Measurements from ENCODE around the gene CPA4.

The CPA4 gene

DNA sequence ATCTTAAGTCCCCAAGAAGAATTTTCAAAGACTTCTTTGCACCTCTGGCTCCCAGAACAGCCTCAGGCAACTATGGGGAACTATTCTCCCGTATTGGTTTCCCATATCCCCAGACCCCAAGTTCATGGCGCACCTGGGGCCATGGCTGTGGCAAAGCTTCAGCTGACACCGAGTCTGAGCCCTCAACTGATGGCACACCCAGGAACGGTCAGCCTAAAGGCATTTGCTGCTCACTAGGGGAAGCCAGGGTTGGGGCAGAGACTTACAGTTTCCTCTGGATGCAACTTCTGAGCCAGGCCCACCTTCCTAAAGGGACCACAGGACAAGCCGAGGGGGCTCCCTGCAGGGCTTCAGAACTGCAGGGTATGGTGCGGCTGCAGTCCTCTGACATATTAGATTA is 73.6 kb downstream of the CPA4 start:
- peak; percentile 46 for DNase-seq

- no peak for DNase-seq
Observed at GRCh38 chr7:130367088-130367755, 74.3 kb downstream of the CPA4 start.

- no peak for DNase-seq
Observed at GRCh38 chr7:130367836-130368746, 75.1 kb downstream of the CPA4 start.

DNA sequence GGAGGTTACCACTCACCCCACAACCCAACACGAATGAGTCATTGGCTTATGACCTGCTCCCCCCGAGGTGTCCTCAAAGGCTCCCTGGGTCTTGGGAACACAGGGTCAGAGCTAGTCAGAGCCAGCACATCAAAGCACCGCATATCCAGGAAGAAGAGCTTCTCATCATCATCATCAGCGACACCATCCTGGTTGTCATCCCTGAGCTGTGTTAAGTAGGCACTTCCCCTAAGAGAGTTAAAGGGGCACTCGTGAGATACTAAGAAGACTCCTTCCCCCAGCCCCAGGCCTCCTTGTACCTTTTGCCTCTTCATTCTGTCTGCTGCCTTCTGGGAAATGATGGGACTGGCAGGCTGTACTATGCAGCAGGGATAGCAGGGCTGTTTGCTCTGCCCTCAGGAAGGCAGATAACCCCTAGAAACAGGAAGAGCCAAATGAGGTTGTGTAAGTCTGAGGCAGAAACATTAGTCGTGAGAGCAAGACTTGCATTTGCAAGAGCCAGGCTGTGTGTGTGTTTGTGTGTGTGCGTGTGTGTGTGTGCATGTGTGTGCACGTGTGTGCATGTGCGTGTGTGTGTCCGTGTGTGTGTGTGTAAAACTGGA is 76.2 kb downstream of the CPA4 start:
- DNase-seq, result no peak

GRCh38 chr7:130369831-130370550 is 77.0 kb downstream of the CPA4 start:
- DNase-seq, result no peak

GRCh38 chr7:130371046-130371445 is 78.1 kb downstream of the CPA4 start:
- no peak for DNase-seq

DNA sequence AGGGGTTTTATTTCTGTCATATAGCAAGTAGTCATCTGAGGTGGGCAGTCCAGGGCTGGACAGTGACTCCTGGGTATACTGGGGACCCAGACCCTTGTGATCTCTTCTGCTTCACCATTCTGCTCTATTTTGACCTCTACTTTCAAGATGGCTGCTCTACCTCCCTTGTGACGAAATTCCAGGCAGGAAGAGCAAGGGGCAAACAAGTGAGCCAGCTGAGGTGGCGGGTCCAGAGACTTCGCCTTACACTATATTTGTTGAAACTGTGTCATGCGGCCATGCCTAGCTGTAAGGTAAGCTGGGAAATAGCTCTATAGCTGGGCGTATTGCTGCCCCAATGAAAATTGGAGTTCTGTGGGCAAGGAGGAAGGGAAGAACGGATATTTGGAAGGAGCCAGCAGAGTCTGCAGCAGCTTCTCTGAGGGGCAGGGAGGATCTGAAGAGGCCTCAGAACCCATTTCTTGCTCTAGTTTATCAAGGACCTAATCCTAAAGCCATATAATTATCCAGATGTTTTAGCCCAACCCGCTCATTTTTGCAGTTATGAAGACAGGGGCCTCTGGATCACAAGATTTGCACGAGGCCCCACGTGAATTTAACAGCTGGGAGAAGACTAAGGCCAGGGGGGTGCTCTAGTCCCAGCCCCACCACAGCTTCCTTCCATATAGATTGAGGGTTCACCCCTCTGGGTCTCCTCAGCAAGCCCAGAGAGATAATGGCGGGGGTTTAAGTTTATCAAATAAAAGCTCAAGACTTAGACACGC is 79.6 kb downstream of the CPA4 start:
- no peak for DNase-seq
